Cardiac muscle cell (in vitro differentiated cells and primary cell): ENCODE results near the gene MARCHF2. TPM values are rescaled to one million over a fixed set of nuclear protein-coding genes. Genes with fewer than 3 reads are reported as not detected.
A peak's percentile ranks its signal among the peaks of the same experiment; 100 is the strongest.

Experiments used
- DNase-seq, 2 donors: peaks; one replicate each; pipeline versions ENCODE4 v3.0.0 to v3.0.0-alpha.2; 2010 to 2017; ENCODE audit warnings: low read depth in 1 of 2, low spot score in 1 of 2
- H3K27ac ChIP-seq: fragments of 200-600 bp; sonication (generic); 2 replicates; pipeline ENCODE4 v1.5.1; 2016
- H3K27me3 ChIP-seq: fragments of 200-600 bp; sonication (generic); 2 replicates; pipeline ENCODE4 v1.6.0; 2016; ENCODE audit warnings: control low read depth
- H3K36me3 ChIP-seq: fragments of 200-600 bp; sonication (generic); 2 replicates; pipeline ENCODE4 v1.5.1; 2016; ENCODE audit warnings: control low read depth
- H3K4me1 ChIP-seq: fragments of 200-600 bp; sonication (generic); 2 replicates; pipeline ENCODE4 v1.8.1; 2017; ENCODE audit warnings: low read depth, mild to moderate bottlenecking, mixed run types
- H3K4me3 ChIP-seq: fragments of 200-600 bp; sonication (generic); 2 replicates; pipeline ENCODE4 v1.5.1; 2016; ENCODE audit warnings: mild to moderate bottlenecking
- H3K9me3 ChIP-seq: fragments of 200-600 bp; sonication (generic); 2 replicates; pipeline ENCODE4 v1.5.1; 2017; ENCODE audit warnings: low read depth, mild to moderate bottlenecking, control low read depth
- CTCF ChIP-seq: IDR thresholded peaks from 2 replicates; pipeline ENCODE4 v1.5.1; 2012; ENCODE audit warnings: low read depth, mild to moderate bottlenecking, low read length
- polyA plus RNA-seq: library from polyadenylated mRNA; unstranded; fragments of >200 nt; fragmentation: Nextera tagmentation; extraction: Ambion mirVana; gene quantifications from 2 replicates; pipeline ENCODE4 v1.2.1, GENCODE V29; 2016
- total RNA-seq: library from RNA; depleted of rRNA; stranded (reverse); fragments of >200 nt; gene quantifications from 2 replicates; pipeline ENCODE4 v1.2.3, GENCODE V29; 2016

The MARCHF2 gene
- total and polyA plus RNA-seq, 2 experiments from 2014 or later, result 63.8 to 139 TPM

GRCh38 chr19:8445488-8446001 is 32.4 kb downstream of the MARCHF2 start:
- H3K27me3 ChIP-seq, result no peaks in the 10 kb centered on the region
- no peak for TF ChIP-seq CTCF
- H3K4me3 ChIP-seq, result peak overlapping the region; percentile 99
- DNase-seq, result peak; percentile 41 to 69
- H3K9me3 ChIP-seq, result no peaks in the 10 kb centered on the region
- peaks cover 8% of the 10 kb centered on the region for H3K36me3 ChIP-seq
- H3K4me1 ChIP-seq, result peaks cover 32% of the 10 kb centered on the region
- H3K27ac ChIP-seq, result peak overlapping the region; percentile 99

- H3K4me3 ChIP-seq, result peak overlapping the region; percentile 99
- H3K27ac ChIP-seq, result peak overlapping the region; percentile 99
- no peak for DNase-seq
- peaks cover 8% of the 10 kb centered on the region for H3K36me3 ChIP-seq
- H3K27me3 ChIP-seq, result no peaks in the 10 kb centered on the region
- no peak for TF ChIP-seq CTCF
- H3K4me1 ChIP-seq, result peaks cover 32% of the 10 kb centered on the region
- H3K9me3 ChIP-seq, result no peaks in the 10 kb centered on the region
These were observed 33.1 kb downstream of the MARCHF2 start for GRCh38 chr19:8446061-8446709.

- no peak for DNase-seq
- no peaks in the 10 kb centered on the region for H3K9me3 ChIP-seq
These were observed 36.7 kb downstream of the MARCHF2 start for GRCh38 chr19:8449830-8450229.

GRCh38 chr19:8451377-8451776 is 38.3 kb downstream of the MARCHF2 start:
- H3K4me3 ChIP-seq, result no peak overlapping the region
- no peaks in the 10 kb centered on the region for H3K27me3 ChIP-seq
- no peak for TF ChIP-seq CTCF
- H3K36me3 ChIP-seq, result peaks cover 15% of the 10 kb centered on the region
- DNase-seq, result no peak
- no peaks in the 10 kb centered on the region for H3K9me3 ChIP-seq
- H3K27ac ChIP-seq, result peak overlapping the region; percentile 56
- peaks cover 26% of the 10 kb centered on the region for H3K4me1 ChIP-seq

More at GRCh38 chr19:8449830-8450229, 36.7 kb downstream of the MARCHF2 start:
- no peak for TF ChIP-seq CTCF
- H3K27ac ChIP-seq, result no peak overlapping the region
- H3K4me1 ChIP-seq, result peaks cover 32% of the 10 kb centered on the region
- peaks cover 13% of the 10 kb centered on the region for H3K36me3 ChIP-seq
- H3K27me3 ChIP-seq, result no peaks in the 10 kb centered on the region
- no peak overlapping the region for H3K4me3 ChIP-seq

- H3K4me3 ChIP-seq, result no peak overlapping the region
- peaks cover 16% of the 10 kb centered on the region for H3K36me3 ChIP-seq
- H3K4me1 ChIP-seq, result peaks cover 21% of the 10 kb centered on the region
- peak in 1 of 2 donors; percentile 36 for DNase-seq
- no peaks in the 10 kb centered on the region for H3K9me3 ChIP-seq
- no peak for TF ChIP-seq CTCF
- peak overlapping the region; percentile 56 for H3K27ac ChIP-seq
- H3K27me3 ChIP-seq, result no peaks in the 10 kb centered on the region
These were observed 38.8 kb downstream of the MARCHF2 start for GRCh38 chr19:8451885-8452284.
